NCI-H748 (cell line): ENCODE results near the gene NCKIPSD.
"Not testable (repeated sequence)": the region's sequence is repeated elsewhere in the genome, so short reads cannot be mapped to it uniquely, and the experiment has no call there.

Source experiments
- DNase-seq: peaks from one replicate; lab custom pipeline; 2025; ENCODE audit not compliant: unreplicated experiment; lab: John Stamatoyannopoulos, UW

NCKIPSD gene

DNA sequence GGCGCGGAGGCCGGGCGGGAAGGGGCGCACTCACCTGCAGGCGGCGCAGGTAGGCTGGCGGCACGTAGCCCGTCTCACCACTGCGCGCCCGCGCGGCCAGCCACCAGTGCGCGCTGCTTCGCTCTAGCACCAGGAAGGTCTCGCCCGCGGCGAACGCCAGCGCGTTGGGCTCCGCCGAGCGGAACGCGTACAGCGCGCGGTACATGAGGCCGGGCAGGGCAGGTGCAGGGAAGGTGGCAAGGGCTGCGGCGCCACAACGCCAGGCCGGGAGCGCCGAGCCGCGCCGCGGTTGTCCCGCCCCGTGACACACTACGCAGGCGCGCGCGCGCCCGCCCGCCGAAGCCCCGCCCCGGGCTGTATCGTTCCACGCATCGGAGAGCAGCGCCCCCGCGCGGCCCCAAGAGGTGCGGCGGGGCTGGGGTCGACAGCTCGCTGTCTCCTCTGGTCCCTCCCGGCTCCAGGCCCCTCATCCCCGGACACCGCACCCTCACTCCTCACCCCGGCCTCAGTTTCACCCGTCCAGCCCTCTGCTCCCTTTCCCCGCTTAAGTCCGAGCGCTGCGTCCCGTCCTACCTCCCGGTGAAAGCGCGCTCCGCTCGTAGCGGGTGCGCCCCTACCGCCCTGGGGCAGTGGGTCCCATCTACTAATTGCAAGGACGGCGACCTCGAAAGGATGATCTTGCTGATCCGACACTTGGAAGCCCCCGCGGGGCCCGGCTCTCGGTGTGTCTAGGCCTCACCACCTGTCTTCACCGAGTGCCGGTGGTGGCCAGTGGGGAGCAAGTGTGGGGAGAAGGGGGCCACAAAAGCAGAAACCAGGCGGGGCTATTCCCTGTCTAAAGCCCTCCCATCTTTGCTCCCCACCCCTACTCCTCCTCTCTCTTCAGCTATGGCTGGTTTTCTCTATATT is at the start of gene NCKIPSD:
TSS of gene NCKIPSD (minus strand) at position 313 of the 909 bp plus-strand sequence. CDS start at position 205, 108 bp downstream.
- peak; percentile 85 for DNase-seq

DNA sequence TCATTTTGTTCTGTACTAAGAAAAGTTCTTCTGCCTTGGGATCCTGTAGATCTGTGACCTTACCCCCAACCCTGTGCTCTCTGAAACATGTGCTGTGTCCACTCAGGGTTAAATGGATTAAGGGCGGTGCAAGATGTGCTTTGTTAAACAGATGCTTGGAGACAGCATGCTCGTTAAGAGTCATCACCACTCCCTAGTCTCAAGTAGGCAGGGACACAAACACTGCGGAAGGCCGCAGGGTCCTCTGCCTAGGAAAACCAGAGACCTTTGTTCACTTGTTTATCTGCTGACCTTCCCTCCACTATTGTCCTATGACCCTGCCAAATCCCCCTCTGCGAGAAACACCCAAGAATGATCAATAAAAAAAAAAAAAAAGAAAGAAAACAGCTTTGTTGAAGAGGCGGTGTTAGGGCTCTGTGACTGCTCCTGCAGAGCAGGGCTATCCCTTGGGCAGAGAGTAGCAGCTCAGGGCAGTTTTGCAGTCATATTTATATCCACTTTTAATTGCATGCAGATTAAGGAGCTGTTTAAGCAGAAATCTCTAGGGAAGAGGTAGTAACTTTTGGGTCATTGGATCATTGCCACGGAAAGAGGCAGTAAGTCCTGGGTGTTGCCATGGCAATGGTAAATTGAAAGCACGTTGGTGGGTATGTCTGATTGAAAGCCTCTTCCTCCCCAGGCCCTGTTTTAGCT is 49.5 kb upstream of the NCKIPSD start:
- peak; percentile 18 for DNase-seq

DNA sequence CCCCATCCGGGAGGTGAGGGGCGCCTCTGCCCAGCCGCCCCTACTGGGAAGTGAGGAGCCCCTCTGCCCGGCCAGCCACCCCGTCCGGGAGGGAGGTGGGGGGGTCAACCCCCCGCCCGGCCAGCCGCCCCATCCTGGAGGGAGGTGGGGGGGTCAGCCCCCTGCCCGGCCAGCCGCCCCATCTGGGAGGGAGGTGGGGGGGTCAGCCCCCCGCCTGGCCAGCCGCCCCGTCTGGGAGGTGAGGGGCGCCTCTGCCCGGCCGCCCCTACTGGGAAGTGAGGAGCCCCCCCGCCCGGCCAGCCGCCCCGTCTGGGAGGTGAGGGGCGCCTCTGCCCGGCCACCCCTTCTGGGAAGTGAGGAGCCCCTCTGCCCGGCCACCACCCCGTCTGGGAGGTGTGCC is 48.8 kb upstream of the NCKIPSD start:
- not testable (repeated sequence) for DNase-seq

DNA sequence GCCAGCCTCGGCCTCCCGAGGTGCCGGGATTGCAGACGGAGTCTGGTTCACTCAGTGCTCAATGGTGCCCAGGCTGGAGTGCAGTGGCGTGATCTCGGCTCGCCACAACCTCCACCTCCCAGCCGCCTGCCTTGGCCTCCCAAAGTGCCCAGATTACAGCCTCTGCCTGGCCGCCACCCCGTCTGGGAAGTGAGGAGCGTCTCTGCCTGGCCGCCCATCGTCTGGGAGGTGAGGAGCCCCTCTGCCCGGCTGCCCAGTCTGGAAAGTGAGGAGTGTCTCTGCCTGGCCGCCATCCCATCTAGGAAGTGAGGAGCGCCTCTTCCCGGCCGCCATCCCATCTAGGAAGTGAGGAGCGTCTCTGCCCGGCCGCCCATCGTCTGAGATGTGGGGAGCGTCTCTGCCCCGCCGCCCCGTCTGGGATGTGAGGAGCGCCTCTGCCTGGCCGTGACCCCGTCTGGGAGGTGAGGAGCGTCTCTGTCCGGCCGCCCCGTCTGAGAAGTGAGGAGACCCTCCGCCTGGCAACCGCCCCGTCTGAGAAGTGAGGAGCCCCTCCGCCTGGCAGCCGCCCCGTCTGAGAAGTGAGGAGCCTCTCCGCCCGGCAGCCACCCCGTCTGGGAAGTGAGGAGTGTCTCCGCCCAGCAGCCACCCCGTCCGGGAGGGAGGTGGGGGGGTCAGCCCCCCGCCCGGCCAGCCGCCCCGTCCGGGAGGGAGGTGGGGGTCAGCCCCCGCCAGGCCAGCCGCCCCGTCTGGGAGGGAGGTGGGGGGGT is 48.2 kb upstream of the NCKIPSD start:
- DNase-seq, result not testable (repeated sequence)

GRCh38 chr3:48727511-48727910 is 41.8 kb upstream of the NCKIPSD start:
- DNase-seq, result no peak

- not testable (repeated sequence) for DNase-seq
Observed at GRCh38 chr3:48725185-48725855, 39.6 kb upstream of the NCKIPSD start.

GRCh38 chr3:48723725-48724124 is 38.0 kb upstream of the NCKIPSD start:
- DNase-seq, result no peak

GRCh38 chr3:48723293-48723692 is 37.6 kb upstream of the NCKIPSD start:
- not testable (repeated sequence) for DNase-seq

DNA sequence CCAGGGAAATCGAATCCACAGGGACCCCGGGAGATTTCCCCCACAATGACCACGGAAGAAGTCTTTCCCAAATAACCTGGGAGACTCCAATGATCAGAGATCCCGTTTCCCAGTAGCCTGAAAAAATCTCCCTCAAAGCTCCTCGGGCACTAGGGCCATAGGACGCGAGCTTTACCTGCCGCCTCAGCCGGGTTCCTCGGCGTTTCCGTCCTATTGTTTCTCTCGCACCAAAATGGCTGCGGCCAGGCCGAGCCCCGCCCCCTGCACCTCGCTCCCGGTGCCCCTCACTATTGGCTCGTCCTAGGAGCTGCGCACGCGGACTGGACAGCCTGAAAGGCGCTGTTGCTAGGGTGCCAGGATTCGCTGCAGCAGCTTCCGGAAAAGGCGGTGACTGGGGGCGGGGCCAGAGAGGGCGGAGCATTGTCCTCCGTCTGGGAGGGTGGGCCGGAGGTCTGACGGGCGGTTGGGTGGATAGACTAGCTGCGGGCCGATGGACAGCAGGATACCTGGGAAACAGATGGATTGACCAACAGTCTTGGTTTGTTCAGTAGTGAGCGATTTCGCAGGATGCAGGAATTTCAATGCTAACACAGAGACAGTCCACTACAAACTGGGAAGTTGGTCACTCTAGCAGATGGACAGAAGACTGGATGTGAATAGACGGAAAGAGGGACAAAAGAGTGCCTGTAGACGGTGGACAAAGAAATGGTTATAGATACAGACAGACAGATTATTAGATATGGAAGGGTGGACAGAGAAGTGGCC is 31.4 kb upstream of the NCKIPSD start, which contains the start of gene IP6K2:
TSS of gene IP6K2 (minus strand) at position 240 of the 765 bp plus-strand sequence. CDS start 21,930 bp downstream, outside the sequence.
- peak; percentile 98 for DNase-seq

DNA sequence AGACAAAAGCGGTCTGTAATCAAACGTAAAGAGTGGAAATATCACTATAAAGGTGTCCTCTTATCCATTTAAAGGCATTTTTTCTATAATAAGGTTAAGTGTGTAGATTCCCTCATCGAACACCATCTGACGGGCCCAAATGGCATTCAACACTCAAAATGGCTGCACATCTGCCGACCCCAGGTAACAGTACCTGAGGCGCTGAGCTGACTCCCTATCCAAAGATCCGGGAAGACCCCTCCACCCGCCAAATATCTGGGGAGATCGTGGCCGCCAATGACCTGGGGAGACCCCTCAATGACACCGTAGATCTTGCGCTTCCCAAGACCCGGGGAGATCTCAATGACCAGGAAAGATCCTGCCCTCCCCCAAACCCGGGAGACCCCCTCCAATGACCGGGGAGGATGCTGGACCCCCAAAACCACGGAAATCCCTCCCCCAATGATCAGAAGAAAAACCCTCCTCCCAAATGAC is 30.8 kb upstream of the NCKIPSD start:
- DNase-seq, result peak; percentile 54

DNA sequence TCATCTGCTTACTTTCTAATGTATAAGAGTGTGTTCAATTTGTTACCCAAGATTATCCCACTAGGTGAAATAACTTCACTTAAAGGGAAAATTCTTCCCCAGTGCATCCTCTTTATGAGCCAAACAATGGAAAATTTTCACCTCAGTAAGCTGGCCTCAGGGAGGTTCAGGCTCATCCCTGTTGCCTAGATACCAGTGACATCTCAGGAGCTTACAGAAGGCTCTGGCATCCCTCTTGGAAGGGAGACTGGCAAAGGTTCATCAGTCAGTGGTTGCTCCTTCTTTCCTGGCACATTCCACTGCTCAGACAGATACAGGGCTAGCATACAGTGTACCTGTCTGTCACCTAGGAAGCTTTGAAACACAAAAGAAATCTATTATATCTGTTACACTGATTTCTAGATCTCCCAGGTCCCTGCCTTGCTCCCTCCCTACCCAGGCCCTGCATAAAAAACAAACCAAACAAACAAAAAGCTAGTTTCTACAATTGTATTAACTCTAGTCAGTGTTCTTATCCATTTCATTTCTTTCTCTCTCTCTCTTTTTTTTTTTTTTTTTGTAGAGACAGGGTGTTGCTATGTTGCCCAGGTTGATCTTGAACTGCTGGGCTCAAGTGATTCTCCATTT is 29.6 kb upstream of the NCKIPSD start:
- peak; percentile 48 for DNase-seq

- DNase-seq, result no peak
Observed at GRCh38 chr3:48711727-48712126, 26.0 kb upstream of the NCKIPSD start.

- no peak for DNase-seq
Observed at GRCh38 chr3:48709051-48709461, 23.3 kb upstream of the NCKIPSD start.

DNA sequence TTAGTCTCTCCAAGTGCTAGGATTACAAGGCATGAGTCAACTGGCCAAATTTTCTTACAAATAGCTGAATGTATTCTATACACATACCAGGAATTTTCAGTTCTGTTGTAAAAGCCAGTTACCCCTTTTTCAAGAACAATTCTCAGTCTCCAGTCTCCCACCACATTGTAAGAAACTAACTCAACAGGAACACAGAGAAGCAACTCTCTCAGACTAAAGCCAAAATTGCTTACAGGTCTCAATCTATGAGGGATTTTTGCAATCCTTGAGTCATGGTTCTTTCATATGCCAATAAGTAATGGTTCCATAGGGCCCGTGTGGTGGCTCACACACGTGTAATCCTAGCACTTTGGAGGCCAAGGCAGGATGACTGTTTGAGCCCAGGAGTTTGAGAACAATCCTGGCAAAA is 22.8 kb upstream of the NCKIPSD start:
- DNase-seq, result no peak

DNA sequence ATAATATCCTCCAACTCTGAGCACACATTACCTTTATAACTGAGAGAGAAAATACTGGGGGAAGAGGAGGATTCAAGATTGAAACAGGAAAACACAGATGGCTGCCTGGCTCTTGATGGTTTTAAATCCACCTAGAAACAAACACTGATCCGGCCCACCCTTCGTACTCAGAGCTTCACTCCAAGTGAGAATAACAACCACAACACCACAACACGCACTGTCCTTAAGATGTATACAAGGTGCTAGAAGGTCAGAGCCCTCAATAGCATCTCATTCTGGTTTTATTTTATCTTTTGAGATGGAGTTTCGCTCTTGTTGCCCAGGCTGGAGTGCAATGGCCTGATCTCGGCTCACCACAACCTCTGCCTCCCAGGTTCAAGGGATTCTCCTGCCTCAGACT is 21.4 kb upstream of the NCKIPSD start:
- no peak for DNase-seq

GRCh38 chr3:48702320-48702920 is 16.7 kb upstream of the NCKIPSD start:
- no peak for DNase-seq

- DNase-seq, result no peak
Observed at GRCh38 chr3:48700731-48701405, 15.2 kb upstream of the NCKIPSD start.

- no peak for DNase-seq
Observed at GRCh38 chr3:48698891-48699290, 13.2 kb upstream of the NCKIPSD start.
